ENCODE measurements around the gene ZMYM2.

DNA sequence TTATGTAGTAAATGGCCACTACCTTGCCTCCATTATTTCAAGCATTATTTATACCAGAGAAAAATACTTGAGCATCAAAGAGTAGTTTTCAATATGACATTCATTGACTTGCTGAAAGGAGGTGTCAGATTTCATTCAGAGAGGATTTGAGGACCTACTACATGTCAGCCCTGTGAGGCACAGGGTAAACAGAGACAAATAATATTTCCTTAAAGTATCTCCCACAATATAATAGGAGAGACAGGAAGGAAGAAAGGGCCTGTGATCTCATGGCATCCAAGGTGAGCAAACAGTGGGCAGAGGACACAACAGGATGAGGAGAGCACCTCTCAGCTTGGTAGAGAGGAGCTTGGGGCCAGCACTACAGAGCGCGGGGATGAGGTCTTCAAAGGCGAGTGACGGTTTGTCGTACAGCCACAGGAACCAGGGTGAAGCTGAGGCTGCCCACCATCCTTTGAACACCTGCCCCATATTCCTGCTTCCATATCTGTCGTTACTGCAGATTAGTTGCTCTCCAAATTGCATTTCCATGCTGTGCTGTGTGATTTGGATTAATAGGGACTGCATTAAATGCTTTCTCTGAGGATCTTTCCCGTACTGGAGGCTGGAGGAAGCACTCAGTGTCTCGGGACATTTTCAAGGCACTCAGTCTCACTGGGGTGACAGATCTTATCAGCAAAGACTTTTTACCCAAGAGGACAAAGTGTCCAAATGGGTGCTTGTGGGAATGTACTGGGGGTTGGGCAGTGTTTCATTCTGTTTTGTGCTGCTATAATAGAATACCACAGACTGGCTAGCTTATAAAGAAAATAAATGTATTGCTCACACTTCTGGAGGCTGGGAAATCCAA is 143.2 kb downstream of the ZMYM2 start:
- no peak for TF ChIP-seq EP300 (IDR thresholded peaks at IDR 0.05; ENCODE audit: low read depth)
- TF ChIP-seq, protein P1, sequence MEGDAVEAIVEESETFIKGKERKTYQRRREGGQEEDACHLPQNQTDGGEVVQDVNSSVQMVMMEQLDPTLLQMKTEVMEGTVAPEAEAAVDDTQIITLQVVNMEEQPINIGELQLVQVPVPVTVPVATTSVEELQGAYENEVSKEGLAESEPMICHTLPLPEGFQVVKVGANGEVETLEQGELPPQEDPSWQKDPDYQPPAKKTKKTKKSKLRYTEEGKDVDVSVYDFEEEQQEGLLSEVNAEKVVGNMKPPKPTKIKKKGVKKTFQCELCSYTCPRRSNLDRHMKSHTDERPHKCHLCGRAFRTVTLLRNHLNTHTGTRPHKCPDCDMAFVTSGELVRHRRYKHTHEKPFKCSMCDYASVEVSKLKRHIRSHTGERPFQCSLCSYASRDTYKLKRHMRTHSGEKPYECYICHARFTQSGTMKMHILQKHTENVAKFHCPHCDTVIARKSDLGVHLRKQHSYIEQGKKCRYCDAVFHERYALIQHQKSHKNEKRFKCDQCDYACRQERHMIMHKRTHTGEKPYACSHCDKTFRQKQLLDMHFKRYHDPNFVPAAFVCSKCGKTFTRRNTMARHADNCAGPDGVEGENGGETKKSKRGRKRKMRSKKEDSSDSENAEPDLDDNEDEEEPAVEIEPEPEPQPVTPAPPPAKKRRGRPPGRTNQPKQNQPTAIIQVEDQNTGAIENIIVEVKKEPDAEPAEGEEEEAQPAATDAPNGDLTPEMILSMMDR (IDR thresholded peaks at IDR 0.05) = no peak
